HG03175 (cell line): Measurements from ENCODE around the gene FIBCD1.
"Not testable (repeated sequence)": the region's sequence is repeated elsewhere in the genome, so short reads cannot be mapped to it uniquely, and the experiment has no call there.

Experiments used
- ATAC-seq: cut with Tn5 transposase; IDR thresholded peaks from one replicate; pipeline ENCODE4 v1.9.1; 2021; ENCODE audit warnings: mild to moderate bottlenecking, moderate library complexity; ENCODE audit not compliant: unreplicated experiment

The FIBCD1 gene

GRCh38 chr9:130910670-130911069 is 28.4 kb downstream of the FIBCD1 start:
- ATAC-seq, result not testable (repeated sequence)

GRCh38 chr9:130910041-130910440 is 29.0 kb downstream of the FIBCD1 start:
- ATAC-seq, result not testable (repeated sequence)

DNA sequence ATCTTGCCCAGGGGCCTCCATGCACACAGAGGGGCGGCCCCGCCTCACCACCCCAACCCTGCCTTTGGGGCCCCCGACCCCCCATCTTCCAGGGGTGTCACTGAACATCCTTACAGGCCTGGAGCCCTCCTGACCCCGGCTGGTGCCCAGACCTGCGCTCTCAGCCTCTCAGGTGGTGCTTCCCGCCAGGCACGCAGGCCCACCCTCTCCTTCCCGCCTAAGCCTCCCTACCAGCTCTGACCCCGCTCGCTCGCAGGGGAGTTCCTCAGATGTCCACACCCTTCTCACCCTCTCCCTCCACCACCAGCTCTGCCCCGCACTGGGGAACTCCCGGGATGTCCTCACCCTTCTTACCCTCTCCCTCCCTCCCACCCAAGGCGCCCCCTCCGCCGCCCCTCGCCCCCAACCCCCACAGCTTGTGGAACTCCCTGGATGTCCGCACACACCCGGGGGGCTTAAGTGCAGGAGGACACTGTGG is 30.1 kb downstream of the FIBCD1 start:
- no peak for ATAC-seq

- no peak for ATAC-seq
These were observed 30.7 kb downstream of the FIBCD1 start for GRCh38 chr9:130908146-130908877.

DNA sequence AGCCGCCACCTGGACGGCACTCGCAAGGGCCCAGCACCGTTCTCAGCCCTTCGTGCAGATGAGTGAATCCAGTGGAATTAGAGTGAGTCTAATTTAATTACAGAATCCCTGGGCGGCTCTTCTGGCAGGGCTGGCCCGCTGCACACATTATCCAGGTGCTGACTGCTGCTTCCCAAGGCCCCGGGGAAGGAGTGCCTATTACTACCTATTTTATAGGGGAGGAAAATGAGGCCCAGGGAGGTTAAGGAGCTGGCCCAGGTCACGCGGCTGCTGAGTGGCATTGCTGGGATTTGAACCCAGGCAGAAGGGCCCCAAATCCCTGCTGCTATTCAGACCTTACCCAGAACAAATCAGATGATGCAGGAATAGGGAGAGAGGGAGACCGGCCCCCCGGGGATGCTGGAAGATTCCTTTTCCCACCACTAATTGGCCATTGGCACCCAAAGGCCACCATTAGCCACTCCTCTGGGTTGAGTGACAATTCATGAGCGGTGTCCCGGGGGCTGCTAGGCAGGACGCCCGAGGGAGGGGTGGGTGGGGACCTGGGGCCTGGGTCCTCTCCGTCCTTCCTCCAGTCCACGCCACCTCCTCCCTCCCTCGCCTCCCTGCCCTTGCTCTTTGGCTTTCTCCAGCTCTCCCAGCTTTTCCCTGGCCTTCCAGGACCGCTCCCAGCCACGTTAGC is 32.2 kb downstream of the FIBCD1 start:
- no peak for ATAC-seq

- no peak for ATAC-seq
These were observed 32.9 kb downstream of the FIBCD1 start for GRCh38 chr9:130905902-130906734.

- ATAC-seq, result no peak
These were observed 33.7 kb downstream of the FIBCD1 start for GRCh38 chr9:130905125-130905901.

- ATAC-seq, result no peak
These were observed 34.7 kb downstream of the FIBCD1 start for GRCh38 chr9:130904070-130905044.

- ATAC-seq, result no peak
These were observed 35.6 kb downstream of the FIBCD1 start for GRCh38 chr9:130903194-130904069.

DNA sequence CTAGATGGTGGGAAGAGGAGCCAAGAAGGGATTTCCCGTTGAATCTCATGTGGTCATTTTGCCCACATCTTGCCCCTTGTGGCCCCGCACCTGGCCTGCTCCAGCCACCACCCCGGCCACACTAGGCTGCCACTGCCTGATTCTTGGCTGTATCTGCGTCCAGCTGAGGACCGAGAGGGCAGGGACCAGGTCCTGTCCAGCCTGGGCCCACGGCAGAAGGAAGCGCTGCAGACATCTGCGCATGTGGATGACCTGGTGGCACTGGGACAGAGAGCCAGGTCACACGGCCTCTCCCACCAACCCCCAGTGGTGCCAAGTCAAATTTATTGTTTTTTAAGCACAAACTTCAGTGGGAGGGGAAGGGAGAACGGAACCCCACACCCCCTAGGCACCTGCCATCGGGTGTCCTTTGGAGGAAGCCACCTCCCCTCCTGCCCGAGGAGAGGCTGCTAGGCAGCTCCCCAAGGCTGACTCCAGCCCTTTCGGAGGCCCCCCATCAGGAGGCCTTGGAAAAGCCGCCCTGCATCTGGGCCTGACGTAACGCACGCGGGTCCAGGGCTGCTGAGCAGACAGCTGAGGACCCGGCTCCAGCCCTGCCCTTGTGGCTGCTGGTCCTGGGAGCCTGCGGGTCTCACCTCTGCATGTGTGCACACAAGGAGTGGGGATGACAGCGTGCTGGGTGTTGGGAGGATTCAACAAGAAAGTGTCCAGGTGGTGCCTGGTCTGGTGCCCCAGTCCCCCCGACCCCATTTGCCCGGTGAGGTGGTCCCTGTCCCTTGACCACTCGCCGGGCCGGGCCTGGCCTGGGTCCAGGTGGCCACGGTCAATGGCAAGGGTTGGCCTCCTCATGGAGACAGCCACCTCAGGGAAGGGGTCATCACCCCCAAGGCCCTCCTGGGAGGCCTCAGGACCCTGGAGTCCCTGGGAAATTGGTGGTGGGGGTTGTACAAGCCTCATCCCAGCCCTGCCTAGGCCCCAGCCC is 36.6 kb downstream of the FIBCD1 start:
- ATAC-seq, result no peak

GRCh38 chr9:130901498-130902203 is 37.4 kb downstream of the FIBCD1 start:
- no peak for ATAC-seq

- ATAC-seq, result no peak
These were observed 38.1 kb downstream of the FIBCD1 start for GRCh38 chr9:130900701-130901497.

GRCh38 chr9:130899051-130899748 is 39.8 kb downstream of the FIBCD1 start:
- ATAC-seq, result no peak

DNA sequence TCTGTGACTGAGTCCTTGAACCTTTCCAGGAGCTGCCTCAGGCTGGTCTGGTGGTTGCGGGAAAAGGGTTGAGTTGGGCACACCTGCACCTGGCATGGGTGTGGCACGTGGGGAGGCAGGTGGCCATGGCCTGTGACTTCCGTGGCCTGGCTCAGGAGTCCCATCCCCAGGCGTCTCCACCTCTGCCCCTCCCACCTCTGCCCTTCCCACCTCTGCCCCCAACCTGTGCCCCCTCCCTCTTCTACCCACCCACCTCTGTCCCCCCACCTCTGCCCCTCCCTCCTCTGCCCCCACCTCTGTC is 40.5 kb downstream of the FIBCD1 start:
- ATAC-seq, result no peak

DNA sequence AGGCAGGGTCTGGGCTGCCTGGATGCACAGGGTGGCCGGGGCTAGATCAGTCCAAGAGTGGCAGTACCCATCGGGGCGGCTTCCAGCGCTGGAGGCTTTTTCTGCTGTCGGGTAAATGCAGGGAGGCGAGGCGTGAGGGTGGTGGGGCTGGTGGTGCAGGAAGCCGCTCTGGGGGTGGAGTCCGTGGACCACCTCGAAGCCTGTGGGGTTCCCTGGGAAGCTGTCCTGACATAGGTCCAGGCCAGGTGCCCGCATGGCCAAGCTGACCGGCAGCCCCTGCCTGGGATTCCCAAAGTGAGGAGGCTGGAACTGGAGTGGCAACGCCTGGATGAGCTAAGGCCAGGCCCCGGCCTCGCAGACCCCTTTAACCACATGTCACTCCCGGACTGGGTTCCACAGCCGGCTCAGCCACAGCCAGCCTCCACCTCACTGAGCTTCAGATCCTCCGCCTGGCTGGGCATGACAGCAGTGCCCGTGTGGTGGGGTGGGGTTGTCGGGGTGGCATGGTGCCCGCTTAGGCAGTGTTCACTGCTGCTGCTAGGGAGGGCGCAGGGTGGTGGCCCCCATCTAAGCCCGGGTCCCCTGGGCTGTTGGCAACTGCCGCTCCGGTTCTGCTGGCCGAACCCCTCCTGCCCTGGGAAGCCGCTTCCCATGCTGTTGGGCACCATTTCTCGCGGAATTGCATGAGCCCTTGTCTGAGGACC is 41.0 kb downstream of the FIBCD1 start:
- no peak for ATAC-seq
